ENCODE data around the gene GRIA2. TPM values are rescaled to one million over a fixed set of nuclear protein-coding genes. Genes with fewer than 3 reads are reported as not detected.

GRIA2 gene
- total RNA-seq, 1 donor from 2014 or later: 0.07 TPM

DNA sequence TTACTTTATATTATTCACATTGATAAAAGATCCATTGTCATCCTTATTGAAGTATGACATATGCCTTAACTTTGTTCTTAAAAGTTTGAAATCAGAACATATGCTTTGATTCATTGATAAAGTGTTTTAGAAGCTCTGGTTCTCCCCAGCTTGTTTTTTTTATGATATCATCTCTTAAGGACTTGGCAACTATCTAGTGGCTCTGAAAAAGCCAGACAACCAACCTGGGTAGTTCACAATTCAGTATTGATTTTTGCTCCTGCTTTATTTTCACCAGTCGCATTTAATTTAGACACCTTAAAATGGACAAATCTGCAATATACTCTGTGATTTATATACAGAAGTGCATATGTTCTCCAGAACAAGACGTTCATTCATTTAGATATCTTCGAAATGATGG, 70.1 kb downstream of the GRIA2 start:
- Histone ChIP-seq H3K4me1 (no peaks in the 10 kb centered on the region), H2AFZ (replicated peaks) (no peak overlapping the region), H3K4me2 (no peak overlapping the region), H4K20me1 (ENCODE audit: low read depth) (no peaks in the 10 kb centered on the region), H3K27me3 (no peaks in the 10 kb centered on the region), H3K9ac (no peak overlapping the region), H3K4me3 (no peak overlapping the region), H3F3A (ENCODE audit: low read depth) (no peaks in the 10 kb centered on the region), H3K9me3 (ENCODE audit: low read depth) (no peaks in the 10 kb centered on the region), H3K79me2 (ENCODE audit: low read depth) (no peaks in the 10 kb centered on the region), H3K27ac (no peak overlapping the region), H3K36me3 (no peaks in the 10 kb centered on the region)
- Mint-ChIP-seq H3K4me1 (no peaks in the 10 kb centered on the region), H3K4me3 (no peak overlapping the region), H3K27me3 (ENCODE audit: insufficient read depth, low read depth) (no peaks in the 10 kb centered on the region), H3K36me3 (no peaks in the 10 kb centered on the region), H3K9me3 (no peaks in the 10 kb centered on the region), H3K27ac (no peak overlapping the region)
- TF ChIP-seq CTCF (IDR thresholded peaks at IDR 0.05) (no peak), EZH2 (IDR thresholded peaks at IDR 0.05) (no peak), EZH2phosphoT487 (IDR thresholded peaks at IDR 0.05) (no peak)
- DNase-seq (ENCODE audit: low spot score): no peak

GRCh38 chr4:157291071-157291470, 70.5 kb downstream of the GRIA2 start:
- no peaks in the 10 kb centered on the region for H3K9me3 Mint-ChIP-seq
- Histone ChIP-seq H3K4me1 (no peaks in the 10 kb centered on the region), H3K4me3 (no peak overlapping the region), H3K9ac (no peak overlapping the region), H3F3A (ENCODE audit: low read depth) (no peaks in the 10 kb centered on the region), H3K27ac (no peak overlapping the region), H3K36me3 (no peaks in the 10 kb centered on the region), H3K27me3 (no peaks in the 10 kb centered on the region), H2AFZ (replicated peaks) (no peak overlapping the region), H3K79me2 (ENCODE audit: low read depth) (no peaks in the 10 kb centered on the region), H4K20me1 (ENCODE audit: low read depth) (no peaks in the 10 kb centered on the region), H3K4me2 (no peak overlapping the region), H3K9me3 (ENCODE audit: low read depth) (no peaks in the 10 kb centered on the region)
- H3K4me3 Mint-ChIP-seq: no peak overlapping the region
- peak; percentile 14 for DNase-seq (ENCODE audit: low spot score)
- no peaks in the 10 kb centered on the region for H3K4me1 Mint-ChIP-seq
- no peaks in the 10 kb centered on the region for H3K36me3 Mint-ChIP-seq
- no peak for TF ChIP-seq EZH2phosphoT487 (IDR thresholded peaks at IDR 0.05)
- peak; percentile 35 for TF ChIP-seq CTCF (IDR thresholded peaks at IDR 0.05)
- no peaks in the 10 kb centered on the region for H3K27me3 Mint-ChIP-seq (ENCODE audit: insufficient read depth, low read depth)
- H3K27ac Mint-ChIP-seq: no peak overlapping the region

DNA sequence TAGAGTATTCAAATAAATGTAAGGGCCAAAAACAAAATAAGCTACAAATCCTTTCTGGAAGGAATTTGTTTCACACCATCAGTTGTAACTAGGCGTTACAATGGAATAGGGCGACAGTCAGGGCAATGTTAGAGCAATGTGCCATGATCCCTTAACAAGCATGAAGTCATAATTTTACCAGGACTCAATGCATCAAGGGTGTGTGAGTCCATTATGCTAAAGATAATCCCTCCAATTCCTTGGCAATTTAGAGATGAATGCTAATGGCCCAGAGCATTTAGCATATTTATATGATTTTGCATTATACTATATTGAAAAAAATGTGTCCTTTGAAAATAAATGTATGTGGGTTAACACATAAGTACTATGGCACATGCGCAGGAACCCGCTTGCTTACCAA, 73.1 kb downstream of the GRIA2 start:
- H3K4me3 ChIP-seq: no peak overlapping the region
- H4K20me1 ChIP-seq (ENCODE audit: low read depth): no peaks in the 10 kb centered on the region
- no peaks in the 10 kb centered on the region for H3K27me3 ChIP-seq
- H3K4me2 ChIP-seq: no peak overlapping the region
- TF ChIP-seq EZH2phosphoT487 (IDR thresholded peaks at IDR 0.05) (no peak), EZH2 (IDR thresholded peaks at IDR 0.05) (no peak), CTCF (IDR thresholded peaks at IDR 0.05) (no peak)
- no peaks in the 10 kb centered on the region for H3K4me1 ChIP-seq
- no peak overlapping the region for H3K4me3 Mint-ChIP-seq
- H3K9me3 Mint-ChIP-seq: no peaks in the 10 kb centered on the region
- H3K27ac Mint-ChIP-seq: no peak overlapping the region
- H3K9me3 ChIP-seq (ENCODE audit: low read depth): no peaks in the 10 kb centered on the region
- H3K36me3 Mint-ChIP-seq: no peaks in the 10 kb centered on the region
- H3F3A ChIP-seq (ENCODE audit: low read depth): no peaks in the 10 kb centered on the region
- no peak overlapping the region for H3K27ac ChIP-seq
- no peaks in the 10 kb centered on the region for H3K27me3 Mint-ChIP-seq (ENCODE audit: insufficient read depth, low read depth)
- H3K4me1 Mint-ChIP-seq: no peaks in the 10 kb centered on the region
- no peak overlapping the region for H2AFZ ChIP-seq (replicated peaks)
- no peaks in the 10 kb centered on the region for H3K36me3 ChIP-seq
- no peak overlapping the region for H3K9ac ChIP-seq
- DNase-seq (ENCODE audit: low spot score): no peak
- H3K79me2 ChIP-seq (ENCODE audit: low read depth): no peaks in the 10 kb centered on the region

GRCh38 chr4:157294575-157294974, 74.0 kb downstream of the GRIA2 start:
- no peak overlapping the region for H3K27ac Mint-ChIP-seq
- no peak overlapping the region for H3K27ac ChIP-seq
- H3K9me3 ChIP-seq (ENCODE audit: low read depth): no peaks in the 10 kb centered on the region

More at GRCh38 chr4:157294575-157294974, 74.0 kb downstream of the GRIA2 start:
- Histone ChIP-seq H4K20me1 (ENCODE audit: low read depth) (no peaks in the 10 kb centered on the region), H3K36me3 (no peaks in the 10 kb centered on the region), H2AFZ (replicated peaks) (no peak overlapping the region), H3K79me2 (ENCODE audit: low read depth) (no peaks in the 10 kb centered on the region), H3K4me3 (no peak overlapping the region), H3F3A (ENCODE audit: low read depth) (no peaks in the 10 kb centered on the region), H3K27me3 (no peaks in the 10 kb centered on the region), H3K9ac (no peak overlapping the region), H3K4me1 (no peaks in the 10 kb centered on the region), H3K4me2 (no peak overlapping the region)
- TF ChIP-seq EZH2phosphoT487 (IDR thresholded peaks at IDR 0.05) (no peak), CTCF (IDR thresholded peaks at IDR 0.05) (no peak), EZH2 (IDR thresholded peaks at IDR 0.05) (no peak)
- no peak for DNase-seq (ENCODE audit: low spot score)
- H3K4me3 Mint-ChIP-seq: no peak overlapping the region
- H3K36me3 Mint-ChIP-seq: no peaks in the 10 kb centered on the region
- no peaks in the 10 kb centered on the region for H3K27me3 Mint-ChIP-seq (ENCODE audit: insufficient read depth, low read depth)
- no peaks in the 10 kb centered on the region for H3K9me3 Mint-ChIP-seq
- H3K4me1 Mint-ChIP-seq: no peaks in the 10 kb centered on the region
